GM23248 (cell line): ENCODE measurements around the gene BTD.

Experiments used
- EZH2 ChIP-seq: fragments of 200-600 bp; sonication (generic); IDR thresholded peaks from 2 replicates; pipeline ENCODE4 v1.6.1; 2018; ENCODE audit warnings: antibody characterized with exemption, mild to moderate bottlenecking; ENCODE audit not compliant: insufficient read depth, poor library complexity, severe bottlenecking
- EZH2phosphoT487 ChIP-seq: fragments of 200-600 bp; sonication (generic); IDR thresholded peaks from 2 replicates; pipeline ENCODE4 v1.6.1; 2018; ENCODE audit warnings: antibody characterized with exemption, moderate library complexity, mild to moderate bottlenecking, low read depth; ENCODE audit not compliant: insufficient read depth

DNA sequence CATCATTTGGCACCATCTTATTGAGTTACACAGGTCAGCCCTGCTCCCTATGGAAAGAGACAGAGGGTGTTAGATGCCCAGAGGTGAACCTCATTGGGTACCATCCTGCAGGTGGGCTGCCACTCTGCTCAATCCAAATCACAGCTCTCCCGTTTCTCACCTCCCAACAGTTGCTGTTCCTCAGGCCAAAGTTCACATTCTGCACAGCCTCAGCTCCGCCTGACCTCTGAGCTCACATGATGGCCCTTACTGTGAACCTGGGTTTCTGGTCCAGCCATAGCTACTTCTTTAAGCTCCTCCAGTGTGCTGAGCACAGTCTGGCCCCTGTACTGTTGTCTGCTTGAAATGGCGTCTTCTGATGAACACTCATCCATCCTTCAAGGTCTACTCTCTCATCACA, 47.8 kb downstream of the BTD start:
- TF ChIP-seq EZH2, result no peak
- no peak for TF ChIP-seq EZH2phosphoT487
